Cerebellar cortex (tissue), 1 donor: Measurements from ENCODE around the gene SLC26A2.
A peak's percentile ranks its signal among the peaks of the same experiment; 100 is the strongest.
"Not testable (repeated sequence)": the region's sequence is repeated elsewhere in the genome, so short reads cannot be mapped to it uniquely, and the experiment has no call there.

ENCODE experiments used
- DNase-seq: peaks from one replicate; pipeline ENCODE4 v3.0.0-alpha.2; 2015; ENCODE audit warnings: low spot score

Gene SLC26A2

GRCh38 chr5:150001660-150002486, 41.3 kb downstream of the SLC26A2 start:
- peak; percentile 66 for DNase-seq

GRCh38 chr5:150006318-150006717, 45.8 kb downstream of the SLC26A2 start:
- DNase-seq: no peak

- DNase-seq: no peak
These were observed 46.5 kb downstream of the SLC26A2 start for GRCh38 chr5:150007050-150007449.

- peak; percentile 27 for DNase-seq
These were observed 49.3 kb downstream of the SLC26A2 start for GRCh38 chr5:150009671-150010387.

GRCh38 chr5:150013931-150014330, 53.4 kb downstream of the SLC26A2 start:
- no peak for DNase-seq

GRCh38 chr5:150014456-150014855, 53.9 kb downstream of the SLC26A2 start:
- no peak for DNase-seq

- DNase-seq: no peak
These were observed 54.9 kb downstream of the SLC26A2 start for GRCh38 chr5:150015415-150015814.

- no peak for DNase-seq
These were observed 56.0 kb downstream of the SLC26A2 start for GRCh38 chr5:150016537-150016936.

- no peak for DNase-seq
These were observed 56.9 kb downstream of the SLC26A2 start for GRCh38 chr5:150017226-150018005.

- DNase-seq: no peak
These were observed 59.7 kb downstream of the SLC26A2 start for GRCh38 chr5:150020249-150020648.

GRCh38 chr5:150021491-150022157, 61.1 kb downstream of the SLC26A2 start:
- DNase-seq: peak; percentile 51

- no peak for DNase-seq
These were observed 61.6 kb downstream of the SLC26A2 start for GRCh38 chr5:150022158-150022531.

GRCh38 chr5:150022681-150023080, 62.1 kb downstream of the SLC26A2 start:
- no peak for DNase-seq

GRCh38 chr5:150023136-150023535, 62.6 kb downstream of the SLC26A2 start:
- no peak for DNase-seq

GRCh38 chr5:150024346-150024984, 63.9 kb downstream of the SLC26A2 start:
- no peak for DNase-seq

GRCh38 chr5:150026682-150027172, 66.2 kb downstream of the SLC26A2 start:
- peak; percentile 42 for DNase-seq

- DNase-seq: not testable (repeated sequence)
These were observed 67.5 kb downstream of the SLC26A2 start for GRCh38 chr5:150028047-150028446.

- DNase-seq: no peak
These were observed 72.8 kb downstream of the SLC26A2 start for GRCh38 chr5:150033334-150033733.

- no peak for DNase-seq
These were observed 74.1 kb downstream of the SLC26A2 start for GRCh38 chr5:150034662-150035061.

- no peak for DNase-seq
These were observed 74.8 kb downstream of the SLC26A2 start for GRCh38 chr5:150035139-150035895.

GRCh38 chr5:150036513-150036912, 76.0 kb downstream of the SLC26A2 start:
- no peak for DNase-seq
